ENCODE data around the gene AHCTF1.
"Not testable (repeated sequence)": the region's sequence is repeated elsewhere in the genome, so short reads cannot be mapped to it uniquely, and the experiment has no call there.

Gene AHCTF1

DNA sequence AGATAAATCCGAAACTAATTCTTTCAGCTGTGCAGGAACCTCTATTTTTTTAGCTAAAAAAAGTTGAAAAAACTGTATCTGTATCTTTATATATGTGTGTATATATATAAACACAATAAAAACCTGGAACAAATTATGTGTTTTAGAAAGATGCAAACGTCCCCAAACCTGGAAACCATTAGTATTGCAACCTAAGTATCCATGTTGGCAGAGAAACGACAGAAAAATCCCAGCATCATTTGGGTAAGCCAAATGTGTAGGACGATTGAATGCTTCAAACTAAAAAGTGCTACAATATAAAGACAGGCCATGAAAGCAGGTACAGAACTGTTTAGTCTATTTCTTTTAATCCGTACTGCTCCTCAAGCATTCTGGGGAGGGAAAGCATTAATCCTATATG is 87.9 kb downstream of the AHCTF1 start:
- H3K4me1 ChIP-seq = no peaks in the 10 kb centered on the region
- no peaks in the 10 kb centered on the region for H3K27me3 ChIP-seq
- H3K27ac ChIP-seq = no peak overlapping the region
- H3K4me3 ChIP-seq = no peak overlapping the region
- H3K36me3 ChIP-seq = peaks cover 37 to 82% (median 51%) of the 10 kb centered on the region in 3 donors
- TF ChIP-seq, protein P1, sequence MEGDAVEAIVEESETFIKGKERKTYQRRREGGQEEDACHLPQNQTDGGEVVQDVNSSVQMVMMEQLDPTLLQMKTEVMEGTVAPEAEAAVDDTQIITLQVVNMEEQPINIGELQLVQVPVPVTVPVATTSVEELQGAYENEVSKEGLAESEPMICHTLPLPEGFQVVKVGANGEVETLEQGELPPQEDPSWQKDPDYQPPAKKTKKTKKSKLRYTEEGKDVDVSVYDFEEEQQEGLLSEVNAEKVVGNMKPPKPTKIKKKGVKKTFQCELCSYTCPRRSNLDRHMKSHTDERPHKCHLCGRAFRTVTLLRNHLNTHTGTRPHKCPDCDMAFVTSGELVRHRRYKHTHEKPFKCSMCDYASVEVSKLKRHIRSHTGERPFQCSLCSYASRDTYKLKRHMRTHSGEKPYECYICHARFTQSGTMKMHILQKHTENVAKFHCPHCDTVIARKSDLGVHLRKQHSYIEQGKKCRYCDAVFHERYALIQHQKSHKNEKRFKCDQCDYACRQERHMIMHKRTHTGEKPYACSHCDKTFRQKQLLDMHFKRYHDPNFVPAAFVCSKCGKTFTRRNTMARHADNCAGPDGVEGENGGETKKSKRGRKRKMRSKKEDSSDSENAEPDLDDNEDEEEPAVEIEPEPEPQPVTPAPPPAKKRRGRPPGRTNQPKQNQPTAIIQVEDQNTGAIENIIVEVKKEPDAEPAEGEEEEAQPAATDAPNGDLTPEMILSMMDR (IDR thresholded peaks at IDR 0.05) = no peak
- H3K9me3 ChIP-seq = no peaks in the 10 kb centered on the region
- no peak for DNase-seq
- intact Hi-C loops (cut with DNase I; ENCODE audit: low total_unique reads) = no loop called here

DNA sequence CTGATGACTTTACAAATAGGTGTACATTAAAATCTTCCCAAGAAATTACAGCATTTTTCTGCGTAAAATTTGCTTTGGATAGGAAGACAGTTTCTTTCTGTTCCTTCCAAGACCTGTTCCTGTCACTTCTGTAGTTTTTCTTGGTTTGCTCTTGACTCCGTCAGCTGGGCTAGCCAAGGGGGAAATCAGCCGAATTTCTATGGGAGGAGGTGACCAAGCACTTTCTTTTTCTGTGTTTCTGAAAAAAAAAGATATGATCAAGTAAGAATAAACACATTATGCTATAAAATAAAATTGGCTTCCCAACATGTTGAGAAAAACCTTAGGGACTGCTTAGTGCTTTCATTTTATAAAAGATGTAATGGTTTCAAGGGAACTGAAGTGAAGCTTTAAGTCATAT is 91.0 kb downstream of the AHCTF1 start:
- DNase-seq; H3K4me3 ChIP-seq; H3K27me3 ChIP-seq; H3K4me1 ChIP-seq; intact Hi-C loops (cut with DNase I; ENCODE audit: low total_unique reads); H3K27ac ChIP-seq; H3K9me3 ChIP-seq: not testable (repeated sequence)
- H3K36me3 ChIP-seq = peaks cover 34 to 56% (median 35%) of the 10 kb centered on the region in 3 donors

DNA sequence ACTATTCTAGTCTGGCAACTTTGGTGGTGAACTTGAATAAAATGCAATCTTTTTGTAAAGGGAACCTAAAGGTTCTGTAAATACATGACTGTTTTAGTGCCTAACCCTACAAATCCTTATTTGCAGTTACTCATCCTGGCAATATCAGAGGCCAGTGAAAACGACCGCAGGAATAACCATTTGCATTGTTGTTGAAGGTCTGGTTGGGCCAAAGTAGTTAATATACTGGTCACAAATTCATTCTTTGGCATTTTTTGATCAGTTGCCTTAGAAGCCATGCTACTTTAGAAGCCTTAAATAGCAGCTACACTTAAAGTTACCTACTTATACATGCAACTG is 93.7 kb downstream of the AHCTF1 start:
- intact Hi-C loops (cut with DNase I; ENCODE audit: low total_unique reads) = no loop called here
- Histone ChIP-seq H3K27ac (no peak overlapping the region), H3K9me3 (no peaks in the 10 kb centered on the region), H3K4me1 (no peaks in the 10 kb centered on the region), H3K4me3 (no peak overlapping the region), H3K27me3 (no peaks in the 10 kb centered on the region), H3K36me3 (peaks cover 18 to 36% (median 19%) of the 10 kb centered on the region in 3 donors)
- TF ChIP-seq, protein P1 (IDR thresholded peaks at IDR 0.05) = no peak
- no peak for DNase-seq

DNA sequence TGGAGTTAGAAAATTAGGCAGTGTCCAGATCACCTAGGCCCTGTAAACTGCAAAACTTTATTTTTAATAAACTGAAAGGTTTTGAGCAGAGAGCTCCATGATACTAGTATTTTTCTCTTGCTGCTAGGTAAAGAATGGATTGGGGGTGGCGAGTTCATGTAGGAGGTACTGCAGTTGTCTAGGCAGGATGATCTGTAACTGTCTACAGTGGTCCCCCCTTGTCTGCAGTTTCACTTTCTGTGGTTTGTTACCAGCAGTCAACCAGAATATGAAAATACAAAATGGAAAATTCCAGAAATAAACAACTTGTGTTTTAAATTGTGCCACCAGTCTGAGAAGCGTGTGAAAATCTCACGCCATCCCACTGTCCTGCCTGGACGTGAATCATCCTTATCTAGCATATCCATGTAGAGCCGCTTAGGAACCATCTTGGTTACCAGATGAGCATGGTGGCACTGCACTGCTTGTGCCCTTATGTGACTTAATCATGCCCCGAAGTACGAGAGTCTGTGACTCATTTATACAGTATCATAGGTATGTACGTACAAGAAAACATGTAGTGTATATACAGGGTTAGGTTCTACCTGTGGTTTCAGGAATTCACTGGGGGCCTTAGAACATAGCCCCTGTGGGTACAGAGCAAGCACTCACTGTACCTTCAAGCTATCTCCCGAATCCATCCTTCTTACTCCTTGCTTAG is 94.2 kb downstream of the AHCTF1 start:
- H3K36me3 ChIP-seq = peaks cover 13 to 31% (median 18%) of the 10 kb centered on the region in 3 donors
- intact Hi-C loops (cut with DNase I; ENCODE audit: low total_unique reads) = no loop called here
- no peaks in the 10 kb centered on the region for H3K27me3 ChIP-seq
- H3K4me1 ChIP-seq = no peaks in the 10 kb centered on the region
- H3K9me3 ChIP-seq = no peaks in the 10 kb centered on the region
- TF ChIP-seq, protein P1 (IDR thresholded peaks at IDR 0.05) = no peak
- no peak for DNase-seq
- H3K27ac ChIP-seq = no peak overlapping the region
- no peak overlapping the region for H3K4me3 ChIP-seq

DNA sequence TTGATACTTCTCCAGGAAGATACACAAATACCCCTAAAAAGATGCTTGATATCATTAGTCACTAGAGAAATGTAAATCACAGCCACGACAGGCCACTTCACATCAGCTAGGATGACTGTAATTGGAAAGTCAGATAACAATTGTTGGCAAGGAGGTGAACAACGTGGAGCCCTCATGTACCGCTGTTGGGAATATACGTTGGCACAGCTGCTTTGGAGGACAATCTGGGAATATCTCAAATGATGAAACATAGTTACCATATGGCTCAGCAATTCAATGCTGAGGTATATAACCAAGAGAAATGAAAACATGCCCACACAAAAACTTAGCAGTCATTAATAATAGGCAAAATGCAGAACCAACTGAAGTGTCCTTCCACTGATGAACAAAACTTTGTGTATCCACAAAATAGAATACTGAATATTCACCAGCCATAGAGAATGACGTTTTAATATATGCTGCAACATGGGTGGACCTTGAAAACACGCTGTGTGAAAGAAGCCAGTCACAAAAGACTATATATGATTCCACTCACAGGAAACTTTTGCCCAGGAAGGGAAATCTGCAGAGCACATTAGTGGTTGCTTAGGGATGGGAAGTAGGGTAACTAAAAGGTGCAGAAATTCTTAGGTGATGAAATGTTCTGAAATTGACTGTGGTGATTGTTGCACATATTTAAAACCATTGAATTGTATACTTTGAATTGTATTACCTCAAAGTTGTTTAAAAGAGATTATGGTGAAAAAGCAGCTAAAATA is 95.4 kb downstream of the AHCTF1 start:
- H3K4me3 ChIP-seq = no peak overlapping the region
- intact Hi-C loops (cut with DNase I; ENCODE audit: low total_unique reads) = no loop called here
- H3K27me3 ChIP-seq = no peaks in the 10 kb centered on the region
- H3K36me3 ChIP-seq = peaks cover 5 to 20% (median 7%) of the 10 kb centered on the region in 3 donors
- H3K27ac ChIP-seq = no peak overlapping the region
- no peak for DNase-seq
- no peaks in the 10 kb centered on the region for H3K9me3 ChIP-seq
- H3K4me1 ChIP-seq = no peaks in the 10 kb centered on the region
- TF ChIP-seq, protein P1 (IDR thresholded peaks at IDR 0.05) = no peak

DNA sequence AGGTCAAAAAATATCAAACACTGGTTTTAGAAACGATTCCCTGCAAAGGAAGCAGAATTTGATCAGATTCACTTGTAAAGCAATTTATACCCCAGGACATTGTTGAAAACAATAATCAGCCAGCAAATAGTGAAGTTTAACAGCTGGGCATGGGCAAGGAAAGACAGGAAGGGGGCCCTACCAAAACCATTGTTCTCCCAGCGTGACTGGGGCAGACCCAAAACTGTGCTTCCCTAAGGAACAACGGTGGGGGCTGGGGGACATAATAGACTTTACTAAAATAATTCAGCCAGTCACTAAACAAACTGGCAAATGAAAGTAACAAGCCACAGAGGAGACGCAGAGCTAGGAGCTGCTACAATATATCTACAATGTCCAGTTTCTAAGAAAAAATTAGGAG is 100.2 kb downstream of the AHCTF1 start:
- no peak for DNase-seq
- no peak overlapping the region for H3K4me3 ChIP-seq
- no peak overlapping the region for H3K27ac ChIP-seq
- no peaks in the 10 kb centered on the region for H3K4me1 ChIP-seq
- H3K9me3 ChIP-seq = peaks cover 0 to 6% (median 0%) of the 10 kb centered on the region in 3 donors
- H3K36me3 ChIP-seq = no peaks in the 10 kb centered on the region
- TF ChIP-seq, protein P1 (IDR thresholded peaks at IDR 0.05) = no peak
- intact Hi-C loops (cut with DNase I; ENCODE audit: low total_unique reads) = no loop called here
- H3K27me3 ChIP-seq = no peaks in the 10 kb centered on the region

All from tibial artery (tissue), 4 donors.